Calu3 (cell line): ENCODE measurements around the gene TCF12. TPM values are rescaled to one million over a fixed set of nuclear protein-coding genes. Genes with fewer than 3 reads are reported as not detected.

Experiments
- BruUV-seq: library from RNA; stranded (reverse); fragments of 400-500 nt; replicated peaks from 2 replicates; lab custom pipeline; 2021; lab: Mats Ljungman, UMichigan
- CTCF ChIA-PET: fragments of 300-600 bp; sonication (Branson Sonifier 250); formaldehyde crosslinking; loops from one replicate; lab custom pipeline; 2022; ENCODE audit warnings: antibody characterized with exemption; lab: Charles Lee
- DNase-seq: peaks from one replicate; pipeline ENCODE4 v3.0.0; 2022
- H3K27ac Mint-ChIP-seq: one replicate; pipeline ENCODE4 v1.8.0; 2022; ENCODE audit warnings: mixed read lengths; ENCODE audit not compliant: unreplicated experiment
- H3K27me3 Mint-ChIP-seq: one replicate; pipeline ENCODE4 v1.8.0; 2022; ENCODE audit warnings: mixed read lengths; ENCODE audit not compliant: unreplicated experiment
- H3K36me3 Mint-ChIP-seq: one replicate; pipeline ENCODE4 v1.8.0; 2022; ENCODE audit warnings: mild to moderate bottlenecking, moderate library complexity, mixed read lengths; ENCODE audit not compliant: insufficient read depth, unreplicated experiment
- H3K4me1 Mint-ChIP-seq: one replicate; pipeline ENCODE4 v1.8.0; 2022; ENCODE audit warnings: mild to moderate bottlenecking, low read depth, mixed read lengths; ENCODE audit not compliant: unreplicated experiment
- H3K4me3 Mint-ChIP-seq: one replicate; pipeline ENCODE4 v1.8.0; 2022; ENCODE audit warnings: mild to moderate bottlenecking, low read depth, moderate library complexity, mixed read lengths; ENCODE audit not compliant: unreplicated experiment
- H3K9me3 Mint-ChIP-seq: one replicate; pipeline ENCODE4 v1.8.0; 2022; ENCODE audit warnings: low read depth, mixed read lengths; ENCODE audit not compliant: unreplicated experiment
- CTCF ChIP-seq: fragments of 200-600 bp; IDR thresholded peaks from one replicate; pipeline ENCODE4 v1.8.0; 2022; ENCODE audit warnings: antibody characterized with exemption; ENCODE audit not compliant: unreplicated experiment
- intact Hi-C: fragments of 100-400 bp; cut with micrococcal nuclease; formaldehyde crosslinking; loops from one replicate; pipeline ENCODE4 v1.10.0; 2022; ENCODE audit not compliant: unreplicated experiment
- total RNA-seq: library from RNA; stranded (reverse); gene quantifications from 2 replicates; pipeline ENCODE4 v1.2.3, GENCODE V29; 2022

TCF12 gene
- total RNA-seq, 1 experiment from 2014 or later, result 127 TPM

- Mint-ChIP-seq H3K27me3 (no peaks in the 10 kb centered on the region), H3K4me3 (no peak overlapping the region), H3K36me3 (no peaks in the 10 kb centered on the region), H3K9me3 (peaks cover 9% of the 10 kb centered on the region), H3K4me1 (peaks cover 36% of the 10 kb centered on the region), H3K27ac (no peak overlapping the region)
- no peak for DNase-seq
- no peak for TF ChIP-seq CTCF
- intact Hi-C loops, result no loop called here
- BruUV-seq, result no TSS peak
- CTCF ChIA-PET, result interaction anchor here (0.6 kb wide), 1 partner anchor 58 kb away, joined by 4 read pairs; no protein-coding TSS in a partner anchor
These were observed 15.0 kb downstream of the TCF12 start for GRCh38 chr15:56933410-56933809.

DNA sequence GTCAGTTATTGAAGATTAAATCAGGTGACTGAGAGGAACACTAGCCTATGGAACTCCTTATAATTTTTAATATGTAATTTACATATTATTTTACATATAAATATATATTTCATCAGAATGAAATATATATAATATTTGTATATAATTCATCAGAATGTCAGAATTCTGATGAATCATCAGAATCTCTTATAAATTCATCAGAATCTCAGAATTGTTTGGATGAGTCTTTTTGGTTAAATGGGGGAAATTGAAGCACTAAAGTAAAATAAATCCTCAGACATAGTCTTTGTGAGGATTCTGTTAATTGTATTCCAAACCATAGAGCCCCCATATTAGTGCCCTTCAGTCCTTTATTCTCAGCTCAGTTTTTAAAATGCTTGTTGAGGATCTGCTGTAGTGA, 15.4 kb downstream of the TCF12 start:
- no peaks in the 10 kb centered on the region for H3K36me3 Mint-ChIP-seq
- intact Hi-C loops, result no loop called here
- H3K9me3 Mint-ChIP-seq, result peaks cover 9% of the 10 kb centered on the region
- no peak for DNase-seq
- TF ChIP-seq CTCF, result no peak
- peaks cover 40% of the 10 kb centered on the region for H3K4me1 Mint-ChIP-seq
- no TSS peak for BruUV-seq
- H3K4me3 Mint-ChIP-seq, result no peak overlapping the region
- H3K27ac Mint-ChIP-seq, result no peak overlapping the region
- no peaks in the 10 kb centered on the region for H3K27me3 Mint-ChIP-seq
- CTCF ChIA-PET, result interaction anchor here (0.6 kb wide), 1 partner anchor 58 kb away, joined by 4 read pairs; no protein-coding TSS in a partner anchor

DNA sequence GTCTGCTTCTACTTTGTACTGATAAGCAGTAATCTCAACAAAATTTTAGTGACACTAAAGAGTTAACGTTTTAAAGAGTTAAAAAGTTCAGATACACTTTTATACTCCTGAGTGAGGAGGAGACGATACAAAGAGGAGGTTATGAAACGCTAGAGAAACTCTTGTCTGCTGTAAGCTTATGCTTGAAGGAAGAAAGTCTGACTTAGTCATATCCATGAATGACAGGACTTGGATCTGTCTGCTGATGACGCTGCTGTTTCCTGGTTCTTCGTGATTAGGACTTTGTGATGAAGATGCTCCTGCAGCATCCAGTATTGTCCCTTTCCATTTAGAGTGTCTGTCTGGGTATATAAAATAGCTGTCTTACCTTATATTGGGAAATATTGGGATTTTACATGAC, 15.8 kb downstream of the TCF12 start:
- no peak for DNase-seq
- Mint-ChIP-seq H3K4me3 (no peak overlapping the region), H3K9me3 (peaks cover 9% of the 10 kb centered on the region), H3K36me3 (no peaks in the 10 kb centered on the region), H3K27ac (no peak overlapping the region), H3K4me1 (peaks cover 41% of the 10 kb centered on the region), H3K27me3 (no peaks in the 10 kb centered on the region)
- intact Hi-C loops, result no loop called here
- BruUV-seq, result no TSS peak
- TF ChIP-seq CTCF, result no peak
- CTCF ChIA-PET, result no interaction called here

GRCh38 chr15:56936929-56937328, 18.5 kb downstream of the TCF12 start:
- peaks cover 29% of the 10 kb centered on the region for H3K4me1 Mint-ChIP-seq
- intact Hi-C loops, result no loop called here
- DNase-seq, result no peak
- no TSS peak for BruUV-seq
- peaks cover 9% of the 10 kb centered on the region for H3K9me3 Mint-ChIP-seq
- no peak for TF ChIP-seq CTCF
- H3K27ac Mint-ChIP-seq, result no peak overlapping the region
- no peak overlapping the region for H3K4me3 Mint-ChIP-seq
- H3K36me3 Mint-ChIP-seq, result peaks cover 5% of the 10 kb centered on the region
- CTCF ChIA-PET, result no interaction called here
- no peaks in the 10 kb centered on the region for H3K27me3 Mint-ChIP-seq
